Measurements from ENCODE around the gene LRRC4C. TPM values are rescaled to one million over a fixed set of nuclear protein-coding genes. Genes with fewer than 3 reads are reported as not detected.

LRRC4C gene
- total and polyA plus RNA-seq, 11 donors = 0.08 to 1.2 (median 0.48) TPM; not detected in 1

- TF ChIP-seq, protein P1, sequence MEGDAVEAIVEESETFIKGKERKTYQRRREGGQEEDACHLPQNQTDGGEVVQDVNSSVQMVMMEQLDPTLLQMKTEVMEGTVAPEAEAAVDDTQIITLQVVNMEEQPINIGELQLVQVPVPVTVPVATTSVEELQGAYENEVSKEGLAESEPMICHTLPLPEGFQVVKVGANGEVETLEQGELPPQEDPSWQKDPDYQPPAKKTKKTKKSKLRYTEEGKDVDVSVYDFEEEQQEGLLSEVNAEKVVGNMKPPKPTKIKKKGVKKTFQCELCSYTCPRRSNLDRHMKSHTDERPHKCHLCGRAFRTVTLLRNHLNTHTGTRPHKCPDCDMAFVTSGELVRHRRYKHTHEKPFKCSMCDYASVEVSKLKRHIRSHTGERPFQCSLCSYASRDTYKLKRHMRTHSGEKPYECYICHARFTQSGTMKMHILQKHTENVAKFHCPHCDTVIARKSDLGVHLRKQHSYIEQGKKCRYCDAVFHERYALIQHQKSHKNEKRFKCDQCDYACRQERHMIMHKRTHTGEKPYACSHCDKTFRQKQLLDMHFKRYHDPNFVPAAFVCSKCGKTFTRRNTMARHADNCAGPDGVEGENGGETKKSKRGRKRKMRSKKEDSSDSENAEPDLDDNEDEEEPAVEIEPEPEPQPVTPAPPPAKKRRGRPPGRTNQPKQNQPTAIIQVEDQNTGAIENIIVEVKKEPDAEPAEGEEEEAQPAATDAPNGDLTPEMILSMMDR (IDR thresholded peaks at IDR 0.05) = no peak
- TF ChIP-seq POLR2A (IDR thresholded peaks at IDR 0.05) = no peak
- intact Hi-C loops (cut with DNase I) = no loop called here
- WGBS, 4 donors = 82 to 87% (median 84%) methylated on average over 3 of the region's 3 CpGs
- no peaks in the 10 kb centered on the region for H3K36me3 ChIP-seq
- peaks cover 0 to 4% (median 0%) of the 10 kb centered on the region in 12 donors for H3K9me3 ChIP-seq
- no peaks in the 10 kb centered on the region for H3K4me1 ChIP-seq
- DNase-seq = no peak
- no peak overlapping the region for H3K4me3 ChIP-seq
- ATAC-seq = no peak
- no peak overlapping the region for H3K27ac ChIP-seq
- H3K27me3 ChIP-seq = no peaks in the 10 kb centered on the region
These were observed 1067.8 kb downstream of the LRRC4C start for GRCh38 chr11:40391679-40392078.

GRCh38 chr11:40388097-40388818, 1071.2 kb downstream of the LRRC4C start:
- Histone ChIP-seq H3K27ac (no peak overlapping the region), H3K27me3 (no peaks in the 10 kb centered on the region), H3K9me3 (no peaks in the 10 kb centered on the region), H3K4me1 (no peaks in the 10 kb centered on the region), H3K36me3 (no peaks in the 10 kb centered on the region), H3K4me3 (no peak overlapping the region)
- intact Hi-C loops (cut with DNase I) = no loop called here
- TF ChIP-seq POLR2A (IDR thresholded peaks at IDR 0.05) = no peak
- TF ChIP-seq, protein P1 (IDR thresholded peaks at IDR 0.05) = no peak
- DNase-seq (no peak), ATAC-seq (no peak)
- 73 to 77% (median 75%) methylated on average over 4 of the region's 4 CpGs for WGBS, 4 donors

GRCh38 chr11:40387240-40387980, 1072.0 kb downstream of the LRRC4C start:
- Histone ChIP-seq H3K4me1 (no peaks in the 10 kb centered on the region), H3K27ac (no peak overlapping the region), H3K9me3 (no peaks in the 10 kb centered on the region), H3K36me3 (no peaks in the 10 kb centered on the region), H3K27me3 (no peaks in the 10 kb centered on the region), H3K4me3 (no peak overlapping the region)
- intact Hi-C loops (cut with DNase I) = no loop called here
- no peak for ATAC-seq
- no peak for TF ChIP-seq POLR2A (IDR thresholded peaks at IDR 0.05)
- WGBS, 4 donors = 79 to 87% (median 82%) methylated on average over 2 of the region's 2 CpGs
- no peak for DNase-seq

- H3K27ac ChIP-seq = no peak overlapping the region
- intact Hi-C loops (cut with DNase I) = no loop called here
- H3K4me3 ChIP-seq = no peak overlapping the region
- no peaks in the 10 kb centered on the region for H3K9me3 ChIP-seq
- ATAC-seq = no peak
- TF ChIP-seq, protein P1 (IDR thresholded peaks at IDR 0.05) = no peak
- no peak for TF ChIP-seq POLR2A (IDR thresholded peaks at IDR 0.05)
- WGBS, 4 donors = 63 to 71% (median 69%) methylated on average over 1 of the region's 1 CpG
- DNase-seq = no peak
- no peaks in the 10 kb centered on the region for H3K4me1 ChIP-seq
- no peaks in the 10 kb centered on the region for H3K36me3 ChIP-seq
- H3K27me3 ChIP-seq = no peaks in the 10 kb centered on the region
These were observed 1074.5 kb downstream of the LRRC4C start for GRCh38 chr11:40384991-40385390.

Data from heart left ventricle (tissue), 16 donors.